Heart right ventricle (tissue), 16 donors: ENCODE data around the gene HTD2. TPM values are rescaled to one million over a fixed set of nuclear protein-coding genes. Genes with fewer than 3 reads are reported as not detected.
A peak's percentile ranks its signal among the peaks of the same experiment; 100 is the strongest.

Experiments
- ATAC-seq, 8 donors: fragments of 200-7000 bp; cut with Tn5 transposase; one replicate each; pipeline ENCODE4 v1.9.1; 2020; ENCODE audit warnings: mild to moderate bottlenecking in 8 of 8, moderate library complexity in 8 of 8, moderate number of reproducible peaks in 1 of 8
- DNase-seq, 2 donors: peaks; one replicate each; pipeline ENCODE4 v3.0.0-alpha.2; 2020
- H3K27ac ChIP-seq, 10 donors: fragments of 200-600 bp; sonication (generic) in 2 of 10; one replicate each; pipeline versions ENCODE4 v1.5.0 to v1.8.0; 2020 to 2022; ENCODE audit warnings: mild to moderate bottlenecking in 3 of 10
- H3K27me3 ChIP-seq, 7 donors: fragments of 200-600 bp; one replicate each; pipeline ENCODE4 v1.8.0; 2021 to 2022; ENCODE audit warnings: mild to moderate bottlenecking in 2 of 7
- H3K36me3 ChIP-seq, 9 donors: fragments of 200-600 bp; sonication (generic) in 1 of 9; one replicate each; pipeline versions ENCODE4 v1.5.0 to v1.8.0; 2020 to 2022; ENCODE audit warnings: mild to moderate bottlenecking in 2 of 9
- H3K4me1 ChIP-seq, 9 donors: fragments of 200-600 bp; sonication (generic) in 1 of 9; one replicate each; pipeline versions ENCODE4 v1.5.0 to v1.8.0; 2020 to 2022; ENCODE audit warnings: mild to moderate bottlenecking in 4 of 9
- H3K4me3 ChIP-seq, 10 donors: fragments of 200-600 bp; sonication (generic) in 2 of 10; one replicate each; pipeline versions ENCODE4 v1.5.0 to v1.8.0; 2020 to 2022; ENCODE audit warnings: mild to moderate bottlenecking in 7 of 10, moderate library complexity in 2 of 10
- H3K9me3 ChIP-seq, 11 donors: fragments of 200-600 bp in 10 of 11; sonication (generic) in 2 of 11; one replicate each; pipeline versions ENCODE4 v1.5.0 to v1.8.0; 2013 to 2022; ENCODE audit warnings: mild to moderate bottlenecking in 2 of 11, control low read depth in 1 of 11, moderate library complexity in 1 of 11
- WGBS, 2 donors: extraction: QIAGEN DNeasy Blood & Tissue Kit; methylation state at CpG; one replicate each; pipeline ENCODE4 v1.1.7; 2013; ENCODE audit warnings: inconsistent platforms in 1 of 2; 5-methylcytosine and 5-hydroxymethylcytosine counted together
- intact Hi-C, 10 donors: fragments of 100-400 bp; cut with DNase I; formaldehyde crosslinking; loops; one replicate each; pipeline versions ENCODE4 v1.11.1 to v1.14.2; 2022
- polyA plus RNA-seq, 2 donors: library from polyadenylated mRNA; stranded (reverse); fragments of 200-250 nt; gene quantifications; one replicate each; pipeline ENCODE4 v1.2.3, GENCODE V29; 2013
- total RNA-seq, 10 donors: library from RNA; stranded (reverse); fragmentation: NEBNext Ultra II Directional in 3 of 10; extraction: Animal tissue kit (Norgen Biotek cat#: 25700) in 3 of 10; gene quantifications; one replicate each; pipeline versions ENCODE4 v1.2.1 to v1.2.4, GENCODE V29; 2021 to 2023
- TF ChIP-seq, protein P1 (sequence below), 9 donors: fragments of 200-600 bp; sonication (generic) in 2 of 9; IDR thresholded peaks; one replicate each; pipeline versions ENCODE4 v1.5.0 to v1.8.0; 2021 to 2022; ENCODE audit warnings: antibody characterized with exemption in 9 of 9, mild to moderate bottlenecking in 5 of 9, moderate library complexity in 1 of 9
- donor health status: Arrhythmogenic right ventricular cardiomyopathy.
- donor health status: ischemic (EF 13 %, LVEDD 7.1; RV severe dilation, severe dysfunction).
- donor health status: healthy with polysubstance abuse.
- donor health status: DM: no; HTN: yes; CAD: no.
- donor health status: DM: no; HTN: no; CAD: no.
- donor health status: ischemic (EF 25% LVEDD 6.9; RV normal size, moderate dysfunction).
- donor health status: ischemic (EF 25% LVEDD 5.7; RV mildly dilated, moderate dysfunction).
- donor health status: healthy.
- donor health status: DM: yes; HTN: yes; CAD: no.
- donor health status: Ischemic cardiomyopathy.
- donor health status: ischemic (EF 35%, LVEDD 5.7; RV mildly dilated, moderate dysfunction).
- donor health status: nonischemic (EF 11% LVEDD 7.7; RV severe dilation, severe dysfunction).
- donor health status: DM: yes; HTN: yes; CAD: no.
- donor health status: PGD.
- donor health status: ischemic (EF 29% LVEDD 5.4; RV normal size, mild dysfunction).
- donor health status: nonischemic (EF 23%, LVEDD 6.1; RV moderate dilation, normal function).

The HTD2 gene
- total and polyA plus RNA-seq, 12 donors, result 2.4 to 19.5 (median 12.7) TPM

GRCh38 chr3:58353722-58354553, 47.6 kb downstream of the HTD2 start:
- ATAC-seq, result peak in 2 of 8 donors; percentile 22 to 39
- Histone ChIP-seq H3K4me3 (no peak overlapping the region), H3K27ac (peak overlapping the region in 2 of 10 donors; percentile 25 to 67), H3K36me3 (no peaks in the 10 kb centered on the region), H3K27me3 (no peaks in the 10 kb centered on the region), H3K4me1 (peaks cover 0 to 84% (median 9%) of the 10 kb centered on the region in 9 donors), H3K9me3 (no peaks in the 10 kb centered on the region)
- TF ChIP-seq, protein P1, sequence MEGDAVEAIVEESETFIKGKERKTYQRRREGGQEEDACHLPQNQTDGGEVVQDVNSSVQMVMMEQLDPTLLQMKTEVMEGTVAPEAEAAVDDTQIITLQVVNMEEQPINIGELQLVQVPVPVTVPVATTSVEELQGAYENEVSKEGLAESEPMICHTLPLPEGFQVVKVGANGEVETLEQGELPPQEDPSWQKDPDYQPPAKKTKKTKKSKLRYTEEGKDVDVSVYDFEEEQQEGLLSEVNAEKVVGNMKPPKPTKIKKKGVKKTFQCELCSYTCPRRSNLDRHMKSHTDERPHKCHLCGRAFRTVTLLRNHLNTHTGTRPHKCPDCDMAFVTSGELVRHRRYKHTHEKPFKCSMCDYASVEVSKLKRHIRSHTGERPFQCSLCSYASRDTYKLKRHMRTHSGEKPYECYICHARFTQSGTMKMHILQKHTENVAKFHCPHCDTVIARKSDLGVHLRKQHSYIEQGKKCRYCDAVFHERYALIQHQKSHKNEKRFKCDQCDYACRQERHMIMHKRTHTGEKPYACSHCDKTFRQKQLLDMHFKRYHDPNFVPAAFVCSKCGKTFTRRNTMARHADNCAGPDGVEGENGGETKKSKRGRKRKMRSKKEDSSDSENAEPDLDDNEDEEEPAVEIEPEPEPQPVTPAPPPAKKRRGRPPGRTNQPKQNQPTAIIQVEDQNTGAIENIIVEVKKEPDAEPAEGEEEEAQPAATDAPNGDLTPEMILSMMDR (IDR thresholded peaks at IDR 0.05), result no peak
- WGBS, 2 donors, result 89 to 93% methylated on average over 8 of the region's 8 CpGs
- DNase-seq, result no peak
- intact Hi-C loops, result loop anchor here in 1 of 10 donors (10.0 kb wide), 1 partner anchor 141 kb away; the partner anchor contains the start of gene KCTD6

DNA sequence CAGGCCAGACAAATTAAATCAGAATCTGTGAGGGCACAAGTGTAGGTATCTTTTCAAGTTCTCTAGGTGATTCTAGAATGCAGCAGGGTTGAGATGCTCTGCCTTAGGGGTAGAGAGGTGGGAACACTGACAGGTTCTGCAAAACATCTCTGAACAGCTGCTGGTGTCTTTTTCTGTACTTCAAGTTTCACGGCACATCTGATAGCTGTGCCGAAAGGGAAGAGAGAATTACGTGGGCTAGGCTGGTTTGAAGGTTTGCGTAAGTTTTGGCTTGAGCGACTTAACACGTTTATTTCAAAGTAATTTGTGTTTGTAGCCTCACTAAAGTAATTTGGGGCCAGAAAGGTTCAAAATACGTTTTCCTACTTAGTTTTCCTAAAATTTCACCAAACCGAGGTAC, 48.9 kb downstream of the HTD2 start:
- peaks cover 0 to 74% (median 9%) of the 10 kb centered on the region in 9 donors for H3K4me1 ChIP-seq
- no peaks in the 10 kb centered on the region for H3K27me3 ChIP-seq
- no peak overlapping the region for H3K4me3 ChIP-seq
- intact Hi-C loops, result loop anchor here in 1 of 10 donors (10.0 kb wide), 1 partner anchor 140 kb away; the partner anchor contains the start of gene KCTD6
- peak overlapping the region in 1 of 10 donors; percentile 67 for H3K27ac ChIP-seq
- 79 to 84% methylated on average over 8 of the region's 8 CpGs for WGBS, 2 donors
- H3K36me3 ChIP-seq, result no peaks in the 10 kb centered on the region
- TF ChIP-seq, protein P1 (IDR thresholded peaks at IDR 0.05), result no peak
- ATAC-seq (no peak), DNase-seq (no peak)
- H3K9me3 ChIP-seq, result no peaks in the 10 kb centered on the region

DNA sequence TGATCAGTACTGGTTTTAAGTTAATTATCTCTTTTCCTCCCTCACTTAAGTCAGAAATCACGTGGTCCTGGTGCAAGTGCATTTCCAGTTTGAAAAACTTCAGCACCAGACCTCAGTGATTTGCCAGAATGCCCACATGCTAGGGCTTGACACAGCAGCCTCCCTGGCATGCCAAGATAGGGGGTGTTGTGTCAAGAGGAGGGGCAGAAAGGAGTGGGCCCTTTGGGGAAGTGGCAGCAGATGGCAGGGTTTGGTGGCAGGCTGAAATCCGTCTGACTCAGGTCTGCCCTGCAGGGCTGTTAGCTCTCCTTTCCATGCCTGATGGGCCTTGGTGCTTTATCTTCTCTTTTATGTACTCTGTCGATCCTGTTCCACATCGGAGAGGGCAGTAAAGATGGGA, 49.7 kb downstream of the HTD2 start:
- peaks cover 0 to 65% (median 9%) of the 10 kb centered on the region in 9 donors for H3K4me1 ChIP-seq
- H3K9me3 ChIP-seq, result no peaks in the 10 kb centered on the region
- DNase-seq (peak in 1 of 2 donors; percentile 16), ATAC-seq (peak in 2 of 8 donors; percentile 44 to 63)
- peak overlapping the region in 1 of 10 donors; percentile 17 for H3K27ac ChIP-seq
- no peaks in the 10 kb centered on the region for H3K27me3 ChIP-seq
- H3K36me3 ChIP-seq, result no peaks in the 10 kb centered on the region
- TF ChIP-seq, protein P1 (IDR thresholded peaks at IDR 0.05), result no peak
- intact Hi-C loops, result loop anchor here in 1 of 10 donors (10.0 kb wide), 1 partner anchor 139 kb away; the partner anchor contains the start of gene KCTD6
- 43 to 48% methylated on average over 4 of the region's 4 CpGs for WGBS, 2 donors
- no peak overlapping the region for H3K4me3 ChIP-seq

DNA sequence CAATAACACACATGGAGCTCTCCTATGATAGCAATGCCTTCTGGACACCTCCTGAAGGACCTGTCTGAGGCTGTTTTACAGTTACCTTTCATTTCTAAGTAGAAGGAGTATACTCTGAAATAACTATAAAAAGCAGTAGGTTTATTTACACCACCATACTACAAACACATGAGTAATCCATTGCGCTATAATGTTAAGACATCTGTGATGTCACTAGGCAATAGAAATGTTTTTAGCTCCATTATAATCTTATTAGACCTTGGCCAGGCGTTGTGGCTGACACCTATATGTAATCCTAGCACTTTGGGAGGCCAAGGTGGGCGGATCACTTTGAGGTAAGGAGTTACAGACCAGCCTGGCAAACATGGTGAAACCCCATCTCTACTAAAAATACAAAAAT, 51.1 kb downstream of the HTD2 start:
- H3K9me3 ChIP-seq, result no peaks in the 10 kb centered on the region
- no peak overlapping the region for H3K4me3 ChIP-seq
- 94 to 97% methylated on average over 3 of the region's 3 CpGs for WGBS, 2 donors
- no peak overlapping the region for H3K27ac ChIP-seq
- TF ChIP-seq, protein P1 (IDR thresholded peaks at IDR 0.05), result no peak
- no peaks in the 10 kb centered on the region for H3K36me3 ChIP-seq
- no peaks in the 10 kb centered on the region for H3K27me3 ChIP-seq
- intact Hi-C loops, result loop anchor here in 1 of 10 donors (10.0 kb wide), 1 partner anchor 137 kb away; the partner anchor contains the start of gene KCTD6
- peaks cover 0 to 53% (median 8%) of the 10 kb centered on the region in 9 donors for H3K4me1 ChIP-seq
- no peak for ATAC-seq
- DNase-seq, result no peak
